Upper lobe of left lung (tissue), 6 donors: ENCODE data around the gene RPS3. TPM values are rescaled to one million over a fixed set of nuclear protein-coding genes. Genes with fewer than 3 reads are reported as not detected.
"Not testable (repeated sequence)": the region's sequence is repeated elsewhere in the genome, so short reads cannot be mapped to it uniquely, and the experiment has no call there.

ENCODE experiments used
- ATAC-seq, 2 donors: fragments of 200-7000 bp; cut with Tn5 transposase; one replicate each; pipeline ENCODE4 v1.9.1; 2022; ENCODE audit warnings: mild to moderate bottlenecking in 2 of 2, moderate library complexity in 2 of 2; ENCODE audit not compliant: low FRiP score in 2 of 2
- DNase-seq, 2 donors: peaks; one replicate each; pipeline ENCODE4 v3.0.0-alpha.2; 2019 to 2020
- H3K27ac ChIP-seq, 4 donors: fragments of 200-600 bp; sonication (generic); one replicate each; pipeline ENCODE4 v1.5.1; 2016 to 2019
- H3K27me3 ChIP-seq, 4 donors: fragments of 200-600 bp; sonication (generic); one replicate each; pipeline ENCODE4 v1.5.1; 2017 to 2019
- H3K36me3 ChIP-seq, 4 donors: fragments of 200-600 bp; sonication (generic); one replicate each; pipeline ENCODE4 v1.5.1; 2016 to 2019
- H3K4me1 ChIP-seq, 4 donors: fragments of 200-600 bp; sonication (generic); one replicate each; pipeline ENCODE4 v1.5.1; 2018 to 2019
- H3K4me3 ChIP-seq, 4 donors: fragments of 200-600 bp; sonication (generic); one replicate each; pipeline ENCODE4 v1.5.1; 2017 to 2019; ENCODE audit warnings: mild to moderate bottlenecking in 2 of 4, moderate library complexity in 1 of 4
- H3K9me3 ChIP-seq, 4 donors: fragments of 200-600 bp; sonication (generic); one replicate each; pipeline ENCODE4 v1.5.1; 2018 to 2019
- EP300 ChIP-seq, 4 donors: sonication (generic); formaldehyde crosslinking; IDR thresholded peaks; one replicate each; pipeline ENCODE4 v1.5.1; 2017; ENCODE audit warnings: antibody characterized with exemption in 4 of 4, control low read depth in 2 of 4
- POLR2A ChIP-seq, 4 donors: fragments of 450-650 bp; IDR thresholded peaks; one replicate each; pipeline ENCODE4 v1.5.1; 2016 to 2017; ENCODE audit warnings: antibody characterized with exemption in 4 of 4, mild to moderate bottlenecking in 2 of 4
- POLR2AphosphoS5 ChIP-seq, 2 donors: sonication (generic); formaldehyde crosslinking; IDR thresholded peaks; one replicate each; pipeline ENCODE4 v1.5.1; 2017; ENCODE audit warnings: antibody characterized with exemption in 2 of 2
- WGBS, 2 donors: methylation state at CpG; one replicate each; pipeline ENCODE4 v1.1.5; 2017 to 2018; 5-methylcytosine and 5-hydroxymethylcytosine counted together
- total RNA-seq, 6 donors: library from RNA; depleted of rRNA in 4 of 6; stranded (reverse); fragments of >200 nt in 4 of 6; gene quantifications; one replicate each; pipeline versions ENCODE4 v1.1.0 to v1.2.1, GENCODE V29; 2016 to 2021
- TF ChIP-seq, protein P1 (sequence below), 6 experiments: fragments of 450-650 bp in 4 of 6; fragments of 200-600 bp in 2 of 6; sonication (generic) in 2 of 6; IDR thresholded peaks; one replicate each; pipeline ENCODE4 v1.5.1; 2016 to 2019; ENCODE audit warnings: antibody characterized with exemption in 6 of 6
- donor health status: DM: no; HTN: no; CAD: no; lungs with moderate emphysema.
- donor health status: DM: no; HTN: yes; CAD: no; lungs with severe emphysema.

RPS3 gene
- total RNA-seq, 6 donors from 2014 or later: 474 to 2,141 (median 1,268) TPM

DNA sequence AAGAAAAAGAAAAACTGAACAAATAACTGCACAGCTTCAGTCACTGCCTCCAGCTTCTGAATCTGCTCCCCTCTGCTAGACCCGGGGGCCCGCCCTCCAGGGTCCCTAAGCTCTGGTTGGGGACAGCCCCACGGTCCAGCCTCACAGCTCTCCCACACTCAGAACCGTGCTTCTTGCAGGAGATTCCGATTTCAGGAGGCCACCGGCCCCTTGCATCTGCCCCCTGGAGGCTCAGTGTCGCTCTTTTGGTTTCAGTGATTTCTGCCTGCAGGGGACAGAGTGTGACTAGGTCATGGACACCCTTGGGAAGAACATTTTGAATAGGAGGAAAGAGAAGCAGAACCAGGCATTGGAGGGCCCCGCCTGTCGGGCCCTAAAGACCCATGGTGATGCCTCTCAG lies 23.1 kb upstream of the RPS3 start:
- ATAC-seq (no peak), DNase-seq (no peak)
- no peaks in the 10 kb centered on the region for H3K9me3 ChIP-seq
- no peaks in the 10 kb centered on the region for H3K27me3 ChIP-seq
- peak overlapping the region in 1 of 4 donors; percentile 30 for H3K27ac ChIP-seq
- H3K36me3 ChIP-seq: no peaks in the 10 kb centered on the region
- 68 to 84% methylated on average over 7 to 9 of the region's 9 CpGs for WGBS, 2 donors
- H3K4me3 ChIP-seq: no peak overlapping the region
- H3K4me1 ChIP-seq: peaks cover 21 to 41% (median 33%) of the 10 kb centered on the region in 4 donors
- TF ChIP-seq, protein P1, sequence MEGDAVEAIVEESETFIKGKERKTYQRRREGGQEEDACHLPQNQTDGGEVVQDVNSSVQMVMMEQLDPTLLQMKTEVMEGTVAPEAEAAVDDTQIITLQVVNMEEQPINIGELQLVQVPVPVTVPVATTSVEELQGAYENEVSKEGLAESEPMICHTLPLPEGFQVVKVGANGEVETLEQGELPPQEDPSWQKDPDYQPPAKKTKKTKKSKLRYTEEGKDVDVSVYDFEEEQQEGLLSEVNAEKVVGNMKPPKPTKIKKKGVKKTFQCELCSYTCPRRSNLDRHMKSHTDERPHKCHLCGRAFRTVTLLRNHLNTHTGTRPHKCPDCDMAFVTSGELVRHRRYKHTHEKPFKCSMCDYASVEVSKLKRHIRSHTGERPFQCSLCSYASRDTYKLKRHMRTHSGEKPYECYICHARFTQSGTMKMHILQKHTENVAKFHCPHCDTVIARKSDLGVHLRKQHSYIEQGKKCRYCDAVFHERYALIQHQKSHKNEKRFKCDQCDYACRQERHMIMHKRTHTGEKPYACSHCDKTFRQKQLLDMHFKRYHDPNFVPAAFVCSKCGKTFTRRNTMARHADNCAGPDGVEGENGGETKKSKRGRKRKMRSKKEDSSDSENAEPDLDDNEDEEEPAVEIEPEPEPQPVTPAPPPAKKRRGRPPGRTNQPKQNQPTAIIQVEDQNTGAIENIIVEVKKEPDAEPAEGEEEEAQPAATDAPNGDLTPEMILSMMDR (IDR thresholded peaks at IDR 0.05): peak in 1 of 6 experiments; percentile 7
- TF ChIP-seq POLR2AphosphoS5 (IDR thresholded peaks at IDR 0.05): no peak

DNA sequence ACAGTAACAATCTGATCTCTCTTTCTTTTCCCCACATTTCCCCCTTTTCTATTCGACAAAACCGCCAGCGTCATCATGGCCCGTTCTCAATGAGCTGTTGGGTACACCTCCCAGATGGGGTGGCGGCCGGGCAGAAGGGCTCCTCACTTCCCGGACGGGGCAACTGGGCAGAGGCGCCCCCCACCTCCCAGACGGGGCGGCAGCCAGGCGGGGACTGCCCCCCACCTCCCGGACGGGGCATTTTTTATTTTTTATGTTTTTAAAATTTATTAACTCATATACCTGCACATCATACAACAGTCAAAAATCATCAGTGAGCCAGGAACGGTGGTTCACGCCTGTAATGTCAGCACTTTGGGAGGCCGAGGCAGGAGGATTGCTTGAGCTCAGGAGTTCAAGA lies 20.5 kb upstream of the RPS3 start:
- 80 to 83% methylated on average over 17 of the region's 17 CpGs for WGBS, 2 donors
- DNase-seq: peak in 1 of 2 donors; percentile 66
- ATAC-seq, H3K27me3 ChIP-seq, H3K27ac ChIP-seq, H3K36me3 ChIP-seq, H3K9me3 ChIP-seq, H3K4me3 ChIP-seq: not testable (repeated sequence)
- H3K4me1 ChIP-seq: peaks cover 16 to 38% (median 22%) of the 10 kb centered on the region in 4 donors

DNA sequence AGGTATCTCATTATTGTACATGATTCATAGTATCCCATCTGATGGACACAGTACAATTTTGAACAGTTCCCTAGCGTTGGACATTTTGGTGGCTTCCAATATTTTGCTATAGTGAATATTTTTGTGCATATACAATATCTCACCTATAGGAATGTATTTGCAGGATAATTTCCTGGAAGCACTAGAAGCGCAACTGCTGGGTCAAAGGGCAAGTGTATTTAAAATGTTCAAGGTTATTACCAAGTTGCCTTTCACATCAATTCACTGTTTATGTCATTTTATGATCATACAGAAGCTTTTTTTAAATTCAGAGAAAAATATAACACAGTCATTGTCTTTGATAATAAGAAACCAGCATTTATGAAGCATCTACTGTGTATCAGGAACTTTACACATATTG lies 19.1 kb upstream of the RPS3 start:
- no peak for DNase-seq
- Histone ChIP-seq H3K9me3 (no peaks in the 10 kb centered on the region), H3K27ac (peak overlapping the region in 3 of 4 donors; percentile 1 to 57 (median 43)), H3K36me3 (no peaks in the 10 kb centered on the region), H3K4me1 (peaks cover 23 to 47% (median 29%) of the 10 kb centered on the region in 4 donors), H3K4me3 (no peak overlapping the region), H3K27me3 (no peaks in the 10 kb centered on the region)
- ATAC-seq: no peak
- TF ChIP-seq POLR2AphosphoS5 (IDR thresholded peaks at IDR 0.05): no peak
- no peak for TF ChIP-seq EP300 (IDR thresholded peaks at IDR 0.05)
- TF ChIP-seq POLR2A (IDR thresholded peaks at IDR 0.05): no peak
- TF ChIP-seq, protein P1 (IDR thresholded peaks at IDR 0.05): no peak
- 96 to 98% methylated on average over 2 of the region's 2 CpGs for WGBS, 2 donors

DNA sequence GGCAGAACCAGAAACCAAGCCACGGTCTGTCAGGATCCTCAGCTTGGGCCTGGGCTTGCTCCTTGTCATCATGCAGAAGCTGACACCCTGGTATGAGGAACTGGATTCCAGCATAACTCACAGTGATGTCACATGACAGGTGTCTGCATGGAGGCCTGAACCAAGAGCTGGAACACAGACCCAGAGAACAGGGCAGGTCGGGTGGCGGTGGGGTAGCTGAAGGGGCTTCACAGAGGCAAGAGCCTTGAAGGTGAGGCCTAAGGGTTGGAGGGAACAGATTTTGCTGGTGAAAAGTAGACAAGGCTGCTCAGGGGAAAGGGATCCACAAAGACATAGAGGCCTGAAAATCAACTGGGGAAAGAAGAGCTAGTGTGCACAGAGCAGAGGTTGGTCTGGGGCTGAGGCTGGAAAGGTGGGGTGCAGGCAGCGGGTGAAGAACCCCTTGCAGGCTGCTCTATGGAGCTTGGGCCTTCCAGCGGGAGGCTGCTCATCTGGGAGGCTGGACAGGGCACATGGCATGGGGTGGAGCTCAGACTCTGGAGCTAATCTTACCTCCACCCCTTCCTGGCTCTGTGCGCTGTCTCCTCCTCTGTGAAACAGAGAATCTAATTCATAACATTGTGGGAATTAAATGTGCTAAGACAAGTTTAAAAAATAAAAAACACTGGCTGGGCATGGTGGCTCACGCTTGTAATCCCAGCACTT lies 18.4 kb upstream of the RPS3 start:
- Histone ChIP-seq H3K4me1 (peaks cover 23 to 44% (median 28%) of the 10 kb centered on the region in 4 donors), H3K4me3 (no peak overlapping the region), H3K9me3 (no peaks in the 10 kb centered on the region), H3K27me3 (no peaks in the 10 kb centered on the region), H3K27ac (peak overlapping the region in 3 of 4 donors; percentile 43 to 58 (median 57)), H3K36me3 (no peaks in the 10 kb centered on the region)
- ATAC-seq: peak; percentile 61 to 80
- no peak for TF ChIP-seq EP300 (IDR thresholded peaks at IDR 0.05)
- no peak for TF ChIP-seq POLR2AphosphoS5 (IDR thresholded peaks at IDR 0.05)
- TF ChIP-seq, protein P1 (IDR thresholded peaks at IDR 0.05): no peak
- no peak for TF ChIP-seq POLR2A (IDR thresholded peaks at IDR 0.05)
- WGBS, 2 donors: 59 to 80% methylated on average over 7 of the region's 7 CpGs
- DNase-seq: peak in 1 of 2 donors; percentile 63

DNA sequence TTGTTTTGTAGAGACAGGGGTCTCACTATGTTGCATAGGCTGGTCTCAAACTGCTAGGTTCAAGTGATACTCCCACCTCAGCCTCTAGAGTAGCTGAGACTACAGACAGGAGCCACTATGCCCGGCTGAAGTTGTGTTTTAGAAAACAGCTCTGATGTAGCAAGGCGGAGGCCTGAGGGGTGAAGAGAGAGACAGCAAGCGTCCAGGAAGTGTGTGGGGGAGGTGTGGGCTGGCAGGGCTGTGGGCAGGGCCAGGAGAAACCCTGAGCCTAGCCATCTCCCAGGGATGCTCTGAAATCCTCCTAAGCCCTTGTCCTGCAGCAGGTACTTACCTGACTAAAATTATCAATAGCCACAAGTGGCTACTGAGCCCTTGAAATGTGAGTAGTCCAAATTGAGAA lies 16.1 kb upstream of the RPS3 start:
- TF ChIP-seq, protein P1 (IDR thresholded peaks at IDR 0.05): no peak
- TF ChIP-seq POLR2AphosphoS5 (IDR thresholded peaks at IDR 0.05) (peak in 1 of 2 donors; percentile 29), EP300 (IDR thresholded peaks at IDR 0.05) (no peak), POLR2A (IDR thresholded peaks at IDR 0.05) (no peak)
- DNase-seq: peak in 1 of 2 donors; percentile 55
- 41 to 53% methylated on average over 3 of the region's 3 CpGs for WGBS, 2 donors
- peak in 1 of 2 donors; percentile 28 for ATAC-seq
- H3K9me3 ChIP-seq: no peaks in the 10 kb centered on the region
- H3K4me1 ChIP-seq: peaks cover 24 to 46% (median 28%) of the 10 kb centered on the region in 4 donors
- H3K27me3 ChIP-seq: no peaks in the 10 kb centered on the region
- H3K4me3 ChIP-seq: no peak overlapping the region
- no peaks in the 10 kb centered on the region for H3K36me3 ChIP-seq
- peak overlapping the region in 2 of 4 donors; percentile 57 to 58 for H3K27ac ChIP-seq
